ENCODE measurements around the gene TMEM201.

Gene TMEM201

GRCh38 chr1:9586147-9586766, 2.5 kb upstream of the TMEM201 start:
- DNase-seq, result no peak

GRCh38 chr1:9589144-9589718, 520 bp downstream of the TMEM201 start:
- DNase-seq, result peak; percentile 75

- DNase-seq, result no peak
These were observed 1.0 kb downstream of the TMEM201 start for GRCh38 chr1:9589719-9590157.

GRCh38 chr1:9590201-9590600, 1.5 kb downstream of the TMEM201 start:
- no peak for DNase-seq

GRCh38 chr1:9590945-9591668, 2.4 kb downstream of the TMEM201 start:
- DNase-seq, result no peak

GRCh38 chr1:9591669-9592509, 3.2 kb downstream of the TMEM201 start:
- peak; percentile 71 for DNase-seq

- no peak for DNase-seq
These were observed 3.9 kb downstream of the TMEM201 start for GRCh38 chr1:9592510-9593075.

GRCh38 chr1:9593147-9593491, 4.4 kb downstream of the TMEM201 start:
- DNase-seq, result no peak

- peak; percentile 96 for DNase-seq
These were observed 5.1 kb downstream of the TMEM201 start for GRCh38 chr1:9593492-9594465.

- no peak for DNase-seq
These were observed 5.9 kb downstream of the TMEM201 start for GRCh38 chr1:9594471-9595155.

- no peak for DNase-seq
These were observed 6.7 kb downstream of the TMEM201 start for GRCh38 chr1:9595156-9595967.

- no peak for DNase-seq
These were observed 7.2 kb downstream of the TMEM201 start for GRCh38 chr1:9595968-9596340.

GRCh38 chr1:9596415-9597123, 7.9 kb downstream of the TMEM201 start:
- DNase-seq, result no peak

GRCh38 chr1:9597361-9598315, 8.9 kb downstream of the TMEM201 start:
- no peak for DNase-seq

- no peak for DNase-seq
These were observed 9.6 kb downstream of the TMEM201 start for GRCh38 chr1:9598316-9598700.

GRCh38 chr1:9599741-9600140, 11.0 kb downstream of the TMEM201 start:
- DNase-seq, result no peak

GRCh38 chr1:9600861-9601834, 12.4 kb downstream of the TMEM201 start:
- DNase-seq, result no peak

Data from eye (tissue), 1 donor.